HFFc6 (cell line): Measurements from ENCODE around the gene CCR8. TPM values are rescaled to one million over a fixed set of nuclear protein-coding genes. Genes with fewer than 3 reads are reported as not detected.

ENCODE experiments used
- DNase-seq: peaks from one replicate; pipeline ENCODE4 v3.0.0-alpha.2; 2018
- H3K27ac Mint-ChIP-seq: 2 replicates; pipeline ENCODE4 v1.8.0; 2020; ENCODE audit warnings: mild to moderate bottlenecking, mixed read lengths
- H3K27me3 Mint-ChIP-seq: 2 replicates; pipeline ENCODE4 v1.8.0; 2021; ENCODE audit warnings: mild to moderate bottlenecking, moderate library complexity, mixed read lengths; ENCODE audit not compliant: insufficient read depth
- H3K36me3 Mint-ChIP-seq: 2 replicates; pipeline ENCODE4 v1.8.0; 2021; ENCODE audit warnings: low read depth, mixed read lengths
- H3K4me1 Mint-ChIP-seq: 2 replicates; pipeline ENCODE4 v1.8.0; 2020; ENCODE audit warnings: low read depth, mixed read lengths
- H3K4me3 Mint-ChIP-seq: 2 replicates; pipeline ENCODE4 v1.8.0; 2020; ENCODE audit warnings: mild to moderate bottlenecking, moderate library complexity, mixed read lengths
- H3K9me3 Mint-ChIP-seq: 2 replicates; pipeline ENCODE4 v1.8.0; 2020; ENCODE audit warnings: mild to moderate bottlenecking, mixed read lengths
- CTCF ChIP-seq: fragments of 200-600 bp; sonication (generic); IDR thresholded peaks from 2 replicates; pipeline ENCODE4 v1.5.0; 2021; ENCODE audit warnings: antibody characterized with exemption, mild to moderate bottlenecking
- total RNA-seq, 6 experiments: library from RNA; stranded (reverse); fragmentation: NEBNext Ultra II Directional; extraction: Animal tissue kit (Norgen Biotek cat#: 25700); gene quantifications; 2 replicates in 1 of 6; 3 replicates in 5 of 6; pipeline ENCODE4 v1.2.3, GENCODE V29; 2021

CCR8 gene
- total RNA-seq, 6 experiments from 2014 or later: not detected

- no peak overlapping the region for H3K4me3 Mint-ChIP-seq
- no peaks in the 10 kb centered on the region for H3K36me3 Mint-ChIP-seq
- H3K9me3 Mint-ChIP-seq: no peaks in the 10 kb centered on the region
- no peak overlapping the region for H3K27ac Mint-ChIP-seq
- no peaks in the 10 kb centered on the region for H3K4me1 Mint-ChIP-seq
- no peak for DNase-seq
- peaks cover 4% of the 10 kb centered on the region for H3K27me3 Mint-ChIP-seq
- TF ChIP-seq CTCF: no peak
These were observed 6.6 kb upstream of the CCR8 start for GRCh38 chr3:39322936-39323335.

DNA sequence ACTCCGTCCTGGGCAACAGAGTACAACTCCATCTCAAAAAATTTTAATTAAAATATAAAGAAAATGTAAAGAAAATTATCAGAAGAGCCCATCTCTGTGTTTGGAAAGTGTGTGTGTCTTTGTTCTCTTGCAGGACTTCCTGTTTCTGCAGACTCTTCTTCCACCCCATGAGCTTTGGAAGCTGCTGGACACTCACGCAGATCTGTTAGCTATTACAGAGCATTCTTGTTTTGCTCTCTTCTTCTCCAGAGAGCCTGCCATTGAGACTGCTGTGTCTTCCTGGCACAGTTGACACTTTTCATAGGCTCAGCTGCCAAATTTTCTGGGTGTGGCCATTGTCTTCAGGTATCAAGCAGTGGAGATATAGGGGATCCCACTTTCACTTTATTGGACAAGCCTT lies 6.0 kb upstream of the CCR8 start:
- Mint-ChIP-seq H3K4me1 (no peaks in the 10 kb centered on the region), H3K4me3 (no peak overlapping the region), H3K36me3 (no peaks in the 10 kb centered on the region), H3K27ac (no peak overlapping the region), H3K27me3 (peaks cover 4% of the 10 kb centered on the region), H3K9me3 (no peaks in the 10 kb centered on the region)
- TF ChIP-seq CTCF: no peak
- DNase-seq: no peak

GRCh38 chr3:39325236-39325635 lies 4.3 kb upstream of the CCR8 start:
- no peaks in the 10 kb centered on the region for H3K9me3 Mint-ChIP-seq
- no peak for TF ChIP-seq CTCF
- H3K4me3 Mint-ChIP-seq: no peak overlapping the region
- H3K4me1 Mint-ChIP-seq: no peaks in the 10 kb centered on the region
- H3K36me3 Mint-ChIP-seq: no peaks in the 10 kb centered on the region
- no peak for DNase-seq
- peaks cover 3% of the 10 kb centered on the region for H3K27me3 Mint-ChIP-seq
- no peak overlapping the region for H3K27ac Mint-ChIP-seq

DNA sequence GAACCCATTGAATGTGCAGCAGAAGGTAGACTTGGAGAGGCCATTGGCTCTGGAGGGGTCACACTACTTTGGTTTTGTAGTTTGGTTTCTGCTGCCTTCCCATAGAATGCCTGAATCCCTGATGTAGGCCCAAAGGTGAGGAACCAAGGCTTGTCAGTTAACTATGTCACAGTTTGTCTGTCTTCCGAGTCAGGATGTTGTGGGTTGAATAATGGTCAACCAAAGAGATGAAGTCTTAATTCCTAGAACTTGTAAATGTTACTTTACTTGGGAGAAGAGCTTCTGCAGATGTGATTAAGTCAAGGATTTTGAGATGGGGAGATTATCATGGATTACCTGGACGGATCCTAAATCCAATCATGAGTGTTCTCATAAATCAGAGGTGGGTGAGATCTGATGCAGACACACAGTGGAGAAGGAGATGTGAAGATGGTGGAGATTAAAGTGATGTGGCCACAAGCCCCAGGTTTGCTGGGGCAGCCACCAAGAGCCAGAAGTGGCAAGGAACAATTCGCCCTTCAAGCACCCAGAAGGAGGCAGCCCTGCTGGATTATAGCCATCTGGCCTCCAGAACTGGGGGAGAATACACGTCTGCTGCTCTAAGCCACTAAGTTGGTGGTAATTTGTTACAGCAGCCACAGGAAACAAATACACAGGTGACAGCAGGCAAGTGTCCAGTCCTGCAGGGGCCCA lies 2.3 kb upstream of the CCR8 start:
- Mint-ChIP-seq H3K9me3 (no peaks in the 10 kb centered on the region), H3K4me1 (no peaks in the 10 kb centered on the region), H3K27me3 (peaks cover 6% of the 10 kb centered on the region), H3K27ac (no peak overlapping the region), H3K36me3 (no peaks in the 10 kb centered on the region), H3K4me3 (no peak overlapping the region)
- no peak for DNase-seq
- TF ChIP-seq CTCF: no peak

- H3K27me3 Mint-ChIP-seq: peaks cover 9% of the 10 kb centered on the region
- no peak for TF ChIP-seq CTCF
- H3K4me3 Mint-ChIP-seq: no peak overlapping the region
- no peaks in the 10 kb centered on the region for H3K4me1 Mint-ChIP-seq
- H3K27ac Mint-ChIP-seq: no peak overlapping the region
- no peaks in the 10 kb centered on the region for H3K36me3 Mint-ChIP-seq
- no peaks in the 10 kb centered on the region for H3K9me3 Mint-ChIP-seq
- DNase-seq: no peak
These were observed 1.7 kb upstream of the CCR8 start for GRCh38 chr3:39327746-39328349.
